IMR-90 (cell line): ENCODE measurements around the gene VPS26C. TPM values are rescaled to one million over a fixed set of nuclear protein-coding genes. Genes with fewer than 3 reads are reported as not detected.

Experiments used
- ATAC-seq: fragments of 200-7000 bp; cut with Tn5 transposase; 2 replicates; pipeline ENCODE4 v1.9.1; 2020; ENCODE audit warnings: low read depth, mild to moderate bottlenecking, moderate library complexity
- BruUV-seq: library from RNA; stranded (reverse); fragments of 400-500 nt; replicated peaks from 2 replicates; lab custom pipeline; 2021; lab: Mats Ljungman, UMichigan
- CTCF ChIA-PET: fragments of 300-600 bp; formaldehyde crosslinking; extraction: SDS; loops from one replicate; lab custom pipeline; 2021; ENCODE audit warnings: antibody characterized with exemption; lab: Yijun Ruan, JAX
- POLR2A ChIA-PET: fragments of 300-600 bp; sonication (Branson Sonifier 250); formaldehyde crosslinking; loops from one replicate; lab custom pipeline; 2022; ENCODE audit warnings: antibody characterized with exemption; ENCODE audit not compliant: unreplicated experiment; lab: Charles Lee
- DNase-seq: peaks from one replicate; pipeline ENCODE4 v3.0.0; 2013
- H2AFZ ChIP-seq: replicated peaks from 2 replicates; pipeline ENCODE3; 2013; ENCODE audit warnings: low read length, mild to moderate bottlenecking; ENCODE audit not compliant: poor library complexity
- H2AK5ac ChIP-seq: 2 replicates; pipeline ENCODE4 v1.6.1; 2013; ENCODE audit warnings: low read depth, low read length, inconsistent platforms
- H2AK9ac ChIP-seq: replicated peaks from 2 replicates; pipeline ENCODE3; 2013; ENCODE audit warnings: mild to moderate bottlenecking, low read depth, low read length, moderate library complexity; ENCODE audit not compliant: poor library complexity
- H2BK120ac ChIP-seq: 2 replicates; pipeline ENCODE4 v1.6.1; 2013; ENCODE audit warnings: low read depth, low read length, inconsistent platforms
- H2BK15ac ChIP-seq: 3 replicates; pipeline ENCODE4 v1.6.1; 2013; ENCODE audit warnings: low read depth, low read length, inconsistent platforms
- H2BK20ac ChIP-seq: 2 replicates; pipeline ENCODE4 v1.6.1; 2013; ENCODE audit warnings: low read depth, mild to moderate bottlenecking, inconsistent platforms, low read length, moderate library complexity
- H2BK5ac ChIP-seq: 2 replicates; pipeline ENCODE4 v1.6.1; 2013; ENCODE audit warnings: mild to moderate bottlenecking, low read depth, low read length, inconsistent platforms; ENCODE audit not compliant: poor library complexity, severe bottlenecking
- H3K14ac ChIP-seq: replicated peaks from 2 replicates; pipeline ENCODE4 v1.6.1; 2013; ENCODE audit warnings: low read depth, low read length, inconsistent platforms
- H3K18ac ChIP-seq: 2 replicates; pipeline ENCODE4 v1.6.1; 2013; ENCODE audit warnings: low read depth, low read length, control low read depth
- H3K23ac ChIP-seq: 2 replicates; pipeline ENCODE4 v1.6.1; 2013; ENCODE audit warnings: low read depth, low read length, inconsistent platforms
- H3K27ac ChIP-seq: 2 replicates; pipeline ENCODE4 v1.5.1; 2013; ENCODE audit warnings: mild to moderate bottlenecking, control low read depth, low read length; ENCODE audit not compliant: insufficient read depth
- H3K27me3 ChIP-seq: 2 replicates; pipeline ENCODE4 v1.6.1; 2013; ENCODE audit warnings: low read length; ENCODE audit not compliant: control insufficient read depth, insufficient read depth
- H3K36me3 ChIP-seq: 2 replicates; pipeline ENCODE4 v1.6.1; 2013; ENCODE audit warnings: low read length, mixed read lengths; ENCODE audit not compliant: control insufficient read depth, insufficient read depth
- H3K4ac ChIP-seq: 2 replicates; pipeline ENCODE4 v1.6.1; 2013; ENCODE audit warnings: low read depth, low read length, inconsistent platforms
- H3K4me1 ChIP-seq: 2 replicates; pipeline ENCODE4 v1.6.1; 2013; ENCODE audit warnings: low read length, mixed read lengths; ENCODE audit not compliant: control insufficient read depth, insufficient read depth
- H3K4me2 ChIP-seq: 2 replicates; pipeline ENCODE4 v1.6.1; 2013; ENCODE audit warnings: low read depth, mild to moderate bottlenecking, control low read depth, low read length, moderate library complexity
- H3K4me3 ChIP-seq: 2 replicates; pipeline ENCODE4 v1.5.1; 2013; ENCODE audit warnings: low read depth, mild to moderate bottlenecking, control low read depth, low read length, moderate library complexity; ENCODE audit not compliant: insufficient read depth
- H3K56ac ChIP-seq: 2 replicates; pipeline ENCODE4 v1.6.1; 2013; ENCODE audit warnings: low read length, inconsistent platforms; ENCODE audit not compliant: insufficient read depth; ENCODE audit errors: extremely low read depth
- H3K79me1 ChIP-seq, 2 experiments: 2 replicates each; pipeline ENCODE4 v1.6.1; 2013; ENCODE audit warnings: low read length in 2 of 2, inconsistent platforms in 1 of 2, low read depth in 1 of 2
- H3K9ac ChIP-seq: 2 replicates; pipeline ENCODE4 v1.6.1; 2013; ENCODE audit warnings: low read depth, low read length, control low read depth
- H3K9me1 ChIP-seq: 2 replicates; pipeline ENCODE4 v1.6.1; 2013; ENCODE audit warnings: low read length, inconsistent platforms; ENCODE audit not compliant: insufficient read depth
- H3K9me3 ChIP-seq: 2 replicates; pipeline ENCODE4 v1.6.1; 2013; ENCODE audit warnings: low read length; ENCODE audit not compliant: control insufficient read depth, insufficient read depth
- H4K20me1 ChIP-seq: 2 replicates; pipeline ENCODE4 v1.6.1; 2013; ENCODE audit warnings: low read length, inconsistent platforms; ENCODE audit not compliant: insufficient read depth
- H4K5ac ChIP-seq: 2 replicates; pipeline ENCODE4 v1.6.1; 2013; ENCODE audit warnings: mild to moderate bottlenecking, low read depth, low read length, control low read depth
- H4K8ac ChIP-seq, 2 experiments: 2 replicates each; pipeline ENCODE4 v1.6.1; 2013; ENCODE audit warnings: low read depth in 2 of 2, low read length in 2 of 2, control low read depth in 1 of 2, inconsistent platforms in 1 of 2
- H4K91ac ChIP-seq: 2 replicates; pipeline ENCODE4 v1.6.1; 2013; ENCODE audit warnings: low read depth, low read length, inconsistent platforms; ENCODE audit not compliant: insufficient read depth
- CTCF ChIP-seq: conservative IDR thresholded peaks from 2 replicates; pipeline ENCODE4 v1.5.1; 2012; ENCODE audit warnings: mild to moderate bottlenecking, low read depth, low read length, improper control_type of control experiment
- MAZ ChIP-seq: IDR thresholded peaks from 2 replicates; pipeline ENCODE4 v1.6.1; 2012; ENCODE audit warnings: low read depth, mild to moderate bottlenecking, low read length, improper control_type of control experiment, moderate library complexity, borderline replicate concordance
- MXI1 ChIP-seq: IDR thresholded peaks from 2 replicates; pipeline ENCODE4 v1.6.1; 2012; ENCODE audit warnings: low read depth, mild to moderate bottlenecking, low read length, moderate library complexity, borderline replicate concordance
- SMC3 ChIP-seq: fragments of 150-350 bp; IDR thresholded peaks from 2 replicates; pipeline ENCODE4 v1.6.1; 2016; ENCODE audit warnings: low read depth, mild to moderate bottlenecking, antibody characterized with exemption, low read length, moderate library complexity
- WGBS, 2 experiments: methylation state at CpG; one replicate each; pipeline versions ENCODE4 v1.1.5 to v1.1.7; 2013; ENCODE audit warnings: missing lambda C conversion rate in 2 of 2; ENCODE audit not compliant: insufficient read length in 1 of 2; ENCODE audit errors: extremely low coverage in 2 of 2; 5-methylcytosine and 5-hydroxymethylcytosine counted together
- dilution Hi-C: fragments of 300-500 bp; cut with HindIII; formaldehyde crosslinking; loops from one replicate; pipeline ENCODE4 v1.14.3; 2018; ENCODE audit warnings: low sequenced_read_pairs; ENCODE audit not compliant: unreplicated experiment
- in situ Hi-C: fragments of 300-500 bp; cut with MboI; formaldehyde crosslinking; loops from 3 replicates; pipeline ENCODE4 v1.14.3; 2019; ENCODE audit warnings: low sequenced_read_pairs, inconsistent platforms, mixed read lengths
- intact Hi-C: fragments of 100-400 bp; cut with micrococcal nuclease; formaldehyde crosslinking; loops from 2 replicates; pipeline ENCODE4 v1.10.0; 2022
- polyA plus RNA-seq, 3 experiments: library from polyadenylated mRNA; depleted of rRNA; stranded (reverse); fragments of >200 nt; gene quantifications; 2 replicates each; pipeline ENCODE4 v1.2.3, GENCODE V29; 2012; ENCODE audit warnings: low replicate concordance in 1 of 3
- total RNA-seq: library from RNA; depleted of rRNA; stranded (reverse); fragments of >200 nt; gene quantifications from 2 replicates; pipeline ENCODE4 v1.2.3, GENCODE V29; 2012

Gene VPS26C
- total and polyA plus RNA-seq, 2 of the 4 experiments (the other 2 are of a cell fraction): 30.0 to 36.6 TPM

DNA sequence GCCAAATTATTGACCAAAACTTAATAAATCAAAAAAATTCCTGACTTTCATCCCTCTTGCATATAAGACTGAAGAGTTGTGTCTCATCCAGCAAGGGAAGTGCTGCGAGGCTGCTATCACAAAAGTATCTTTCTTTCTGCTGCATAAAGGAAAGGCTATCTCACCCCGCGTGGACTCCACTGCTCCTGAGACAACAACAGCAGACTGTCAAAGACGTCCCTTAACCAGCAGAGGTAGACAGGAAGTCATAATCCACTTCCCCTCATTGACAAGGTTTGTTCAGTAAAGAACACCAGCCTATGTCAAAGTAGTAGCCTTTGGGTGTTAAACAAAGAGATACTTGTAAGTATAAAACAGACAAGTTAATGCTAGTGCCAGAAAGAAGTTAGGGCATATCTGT, 29.4 kb downstream of the VPS26C start:
- DNase-seq (no peak), ATAC-seq (no peak)
- H3K4ac ChIP-seq: no peak overlapping the region
- H3K9ac ChIP-seq: no peak overlapping the region
- TF ChIP-seq SMC3 (no peak), MAZ (no peak), CTCF (no peak), MXI1 (no peak)
- no peak overlapping the region for H4K8ac ChIP-seq
- intact Hi-C loops (no loop called here), in situ Hi-C loops (no loop called here), dilution Hi-C loops (no loop called here)
- H3K27me3 ChIP-seq: no peaks in the 10 kb centered on the region
- BruUV-seq: no TSS peak
- H2BK15ac ChIP-seq: no peak overlapping the region
- peaks cover 16% of the 10 kb centered on the region; the same call in 1 of the 2 replicates for H4K20me1 ChIP-seq
- peaks cover 34% of the 10 kb centered on the region for H3K36me3 ChIP-seq
- no peak overlapping the region for H4K5ac ChIP-seq
- H3K9me3 ChIP-seq: no peaks in the 10 kb centered on the region
- H3K56ac ChIP-seq: no peak overlapping the region
- no peak overlapping the region for H4K91ac ChIP-seq
- no peaks in the 10 kb centered on the region for H3K4me1 ChIP-seq
- H3K18ac ChIP-seq: no peak overlapping the region
- no peak overlapping the region for H2BK20ac ChIP-seq
- peaks cover 11% of the 10 kb centered on the region; the same call in 1 of the 2 replicates for H3K9me1 ChIP-seq
- H2AK5ac ChIP-seq: no peak overlapping the region
- no peak overlapping the region for H3K23ac ChIP-seq
- CTCF ChIA-PET: no interaction called here
- no CpG with 5 or more reads among the region's 4 CpGs for WGBS, 2 experiments
- H2AK9ac ChIP-seq: no peak overlapping the region
- no peak overlapping the region for H2BK5ac ChIP-seq
- no peak overlapping the region for H3K4me3 ChIP-seq
- POLR2A ChIA-PET: no interaction called here
- H3K79me1 ChIP-seq: peaks cover 8 to 41% of the 10 kb centered on the region in 2 experiments
- H3K4me2 ChIP-seq: no peak overlapping the region
- no peak overlapping the region for H2AFZ ChIP-seq
- no peak overlapping the region for H2BK120ac ChIP-seq
- H3K27ac ChIP-seq: no peak overlapping the region
- no peak overlapping the region for H3K14ac ChIP-seq
